NCI-H187 treated with DMSO at 0.1 percent for 48 hours (cell line): ENCODE results near the gene SDK1.
"Not testable (repeated sequence)": the region's sequence is repeated elsewhere in the genome, so short reads cannot be mapped to it uniquely, and the experiment has no call there.

Experiments used
- DNase-seq: peaks from one replicate; lab custom pipeline; 2025; lab: John Stamatoyannopoulos, UW

The SDK1 gene

DNA sequence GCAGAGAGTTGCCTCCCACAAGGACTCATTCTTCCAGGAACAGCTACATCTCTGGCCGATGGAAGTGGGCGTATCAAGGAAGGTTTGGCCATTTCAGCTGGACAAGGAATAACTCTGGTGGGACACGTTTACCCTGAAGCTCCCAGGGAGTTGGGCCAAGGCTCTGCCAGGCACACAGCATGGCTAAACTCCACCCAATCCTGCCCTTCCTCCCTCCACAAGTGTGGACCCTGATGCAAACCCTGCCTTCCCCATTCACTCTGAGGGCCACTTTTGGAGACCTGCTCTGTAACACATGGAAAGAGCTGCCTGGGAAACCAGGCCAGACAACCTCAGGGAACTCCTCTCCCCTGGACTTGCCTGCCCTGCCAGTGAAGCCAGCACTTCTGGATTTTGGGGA lies 973.2 kb downstream of the SDK1 start:
- no peak for DNase-seq

GRCh38 chr7:4277936-4278335 lies 976.9 kb downstream of the SDK1 start:
- DNase-seq, result no peak

DNA sequence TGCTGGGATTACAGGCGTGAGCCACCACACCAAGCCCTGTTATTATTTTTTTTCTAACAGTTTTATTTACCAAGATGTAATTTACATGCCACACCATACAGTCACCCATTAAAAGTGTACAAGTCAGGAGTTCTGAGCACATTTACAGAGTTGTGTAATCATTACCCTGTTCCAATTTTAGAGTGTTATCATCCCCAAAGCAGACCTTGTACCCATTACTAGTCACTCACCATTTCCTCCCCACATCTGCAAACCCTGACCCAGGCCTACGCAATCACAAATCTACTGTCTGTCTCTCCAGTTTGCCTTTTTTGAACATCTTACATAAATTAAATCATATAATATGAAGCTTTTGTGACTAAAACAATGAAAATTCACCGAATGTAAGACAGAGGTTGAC lies 978.2 kb downstream of the SDK1 start:
- no peak for DNase-seq

GRCh38 chr7:4281231-4281993 lies 980.4 kb downstream of the SDK1 start:
- DNase-seq, result no peak

DNA sequence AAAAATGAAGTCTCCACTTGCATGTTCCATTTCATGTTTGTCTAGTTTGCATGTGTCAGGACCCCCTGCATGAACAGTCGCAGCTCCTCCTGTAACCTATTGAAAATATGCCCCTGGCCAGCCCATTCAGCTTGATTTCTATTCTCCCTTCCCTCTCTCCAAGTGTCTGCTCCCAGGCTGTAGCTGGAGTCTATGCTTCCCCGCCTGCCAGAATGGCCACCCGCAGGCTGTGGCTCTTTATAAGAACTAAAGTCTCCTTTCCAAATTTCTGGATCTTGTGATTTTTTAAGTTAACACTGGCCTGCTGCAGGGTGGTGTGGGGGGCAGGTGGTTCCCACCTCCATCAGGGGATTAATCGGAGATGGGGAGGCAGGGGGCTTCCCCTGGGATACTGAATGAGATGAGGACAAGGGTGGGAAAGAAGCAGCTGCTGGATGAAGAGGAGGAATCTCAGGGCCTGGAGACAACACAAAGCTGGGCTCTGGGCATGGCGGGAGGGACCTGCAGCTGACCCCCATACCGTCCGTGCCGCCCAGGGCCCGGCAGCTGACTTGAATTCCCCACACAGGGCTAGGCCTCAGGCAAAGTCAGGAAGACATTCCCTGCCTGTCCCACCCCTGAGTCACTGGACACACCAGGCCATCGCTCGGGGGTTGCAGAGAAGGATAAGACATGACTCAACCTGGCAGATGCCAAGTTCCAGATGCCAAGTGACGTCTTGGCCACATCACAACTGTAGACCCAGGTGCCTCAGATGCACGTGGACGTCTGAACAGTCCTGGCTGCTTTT lies 981.6 kb downstream of the SDK1 start:
- DNase-seq, result no peak

DNA sequence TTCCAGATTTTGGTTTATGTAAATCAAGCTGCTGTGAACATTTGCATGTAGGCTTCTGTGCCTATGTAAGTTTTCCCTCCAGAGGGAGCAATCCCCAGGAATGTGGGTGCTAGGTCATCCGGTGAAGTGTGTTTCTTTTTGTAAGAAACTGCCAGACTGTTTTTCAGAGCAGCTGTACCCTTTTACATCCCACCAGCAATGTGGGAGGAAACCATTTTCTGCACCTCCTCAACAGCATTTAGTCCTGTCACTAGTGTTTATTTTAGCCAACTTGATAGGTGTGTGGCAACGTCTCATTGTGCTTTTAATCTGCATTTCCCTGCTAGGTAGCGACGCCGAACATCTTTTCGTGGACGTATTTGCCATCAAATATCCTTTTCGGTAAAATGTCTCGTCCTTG lies 985.3 kb downstream of the SDK1 start:
- DNase-seq, result no peak

GRCh38 chr7:4288791-4289394 lies 987.8 kb downstream of the SDK1 start:
- DNase-seq, result no peak

- DNase-seq, result no peak
Measured at GRCh38 chr7:4297165-4297917, 996.3 kb downstream of the SDK1 start.

DNA sequence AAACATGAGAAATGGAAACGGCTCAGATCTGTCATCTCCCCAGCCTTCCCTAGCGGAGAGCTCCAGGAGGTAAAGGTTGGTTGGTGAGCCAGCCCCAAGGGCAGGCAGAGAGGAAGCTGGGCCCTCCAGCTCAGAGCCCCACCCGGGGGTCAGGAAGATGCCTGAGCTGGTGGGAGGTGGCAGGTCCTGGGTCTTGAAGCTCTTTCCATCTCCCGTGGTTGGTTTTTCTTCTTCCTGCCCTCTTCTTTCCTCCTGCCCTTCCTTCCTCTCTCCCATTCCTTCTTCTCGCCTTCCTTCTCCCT lies 996.8 kb downstream of the SDK1 start:
- DNase-seq, result no peak

- no peak for DNase-seq
Measured at GRCh38 chr7:4299431-4299830, 998.4 kb downstream of the SDK1 start.

- no peak for DNase-seq
Measured at GRCh38 chr7:4302203-4302905, 1001.3 kb downstream of the SDK1 start.

DNA sequence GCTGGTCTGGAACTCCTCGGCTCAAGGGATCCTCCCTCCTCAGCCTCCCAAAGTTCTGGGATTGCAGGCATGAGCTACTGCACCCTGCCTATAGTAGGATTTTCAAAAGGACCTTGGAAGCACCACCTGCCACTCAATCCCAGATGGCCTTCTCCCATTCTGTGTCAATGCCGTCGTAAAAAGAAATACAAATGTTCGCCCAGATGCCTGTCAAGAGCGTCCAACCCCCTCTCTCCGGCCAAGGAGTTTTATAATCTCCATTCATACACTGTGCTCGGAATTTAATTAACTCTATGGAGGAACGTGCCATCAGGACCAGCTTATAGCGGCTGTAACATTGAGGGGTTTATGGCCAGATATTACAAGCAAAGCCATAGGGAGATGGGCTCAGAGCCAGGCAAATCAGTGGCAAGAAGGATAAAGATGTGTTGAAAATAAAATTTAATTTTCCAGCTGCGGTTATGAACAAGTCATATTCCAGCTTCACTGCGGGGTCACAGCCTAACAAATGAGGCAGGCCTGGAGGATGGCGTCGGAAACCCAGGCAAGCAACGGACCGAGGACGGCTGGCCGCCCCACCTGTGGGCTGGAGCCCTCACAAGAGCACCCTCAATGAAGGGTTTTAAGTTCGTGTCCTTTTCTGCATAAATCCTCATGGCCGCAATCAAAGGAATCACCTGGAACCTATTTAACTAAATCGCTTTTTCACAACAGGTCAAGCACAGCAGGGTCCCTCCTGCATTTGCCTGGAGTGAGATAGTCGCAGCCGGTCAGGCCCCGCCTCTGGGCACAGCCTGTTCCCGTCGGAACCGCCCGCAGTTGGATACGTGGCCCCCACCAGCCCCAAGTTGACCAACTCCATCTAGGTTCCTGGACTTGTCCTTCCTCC lies 1006.5 kb downstream of the SDK1 start:
- DNase-seq, result no peak

DNA sequence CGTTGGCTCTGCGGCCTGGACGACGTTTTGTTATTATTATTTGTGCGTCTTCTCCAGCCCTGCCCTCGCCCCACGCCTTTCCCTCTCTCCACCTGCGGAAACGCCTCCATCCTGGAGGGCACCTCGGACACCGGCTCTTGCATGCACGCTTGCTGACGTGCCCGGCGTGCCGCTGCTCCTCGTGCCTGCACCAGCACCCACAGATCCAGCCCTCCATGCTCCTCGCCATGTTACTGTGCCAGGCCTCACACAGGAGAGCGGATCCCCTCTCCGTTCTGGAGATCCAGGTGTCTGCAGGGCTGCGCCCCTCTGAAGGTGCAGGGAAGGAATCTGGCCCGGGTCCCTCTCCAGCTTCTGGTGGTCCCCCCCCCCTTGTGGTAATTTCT lies 1007.1 kb downstream of the SDK1 start:
- DNase-seq, result no peak

GRCh38 chr7:4313911-4314310 lies 1012.9 kb downstream of the SDK1 start:
- DNase-seq, result not testable (repeated sequence)

GRCh38 chr7:4314316-4314715 lies 1013.3 kb downstream of the SDK1 start:
- not testable (repeated sequence) for DNase-seq
